HG02571 (cell line): ENCODE results near the gene SPPL2C.

ENCODE experiments used
- ATAC-seq: cut with Tn5 transposase; IDR thresholded peaks from one replicate; pipeline ENCODE4 v1.9.1; 2021; ENCODE audit warnings: mild to moderate bottlenecking, moderate library complexity; ENCODE audit not compliant: unreplicated experiment

SPPL2C gene

GRCh38 chr17:45828171-45828570 lies 16.5 kb upstream of the SPPL2C start:
- ATAC-seq = no peak

DNA sequence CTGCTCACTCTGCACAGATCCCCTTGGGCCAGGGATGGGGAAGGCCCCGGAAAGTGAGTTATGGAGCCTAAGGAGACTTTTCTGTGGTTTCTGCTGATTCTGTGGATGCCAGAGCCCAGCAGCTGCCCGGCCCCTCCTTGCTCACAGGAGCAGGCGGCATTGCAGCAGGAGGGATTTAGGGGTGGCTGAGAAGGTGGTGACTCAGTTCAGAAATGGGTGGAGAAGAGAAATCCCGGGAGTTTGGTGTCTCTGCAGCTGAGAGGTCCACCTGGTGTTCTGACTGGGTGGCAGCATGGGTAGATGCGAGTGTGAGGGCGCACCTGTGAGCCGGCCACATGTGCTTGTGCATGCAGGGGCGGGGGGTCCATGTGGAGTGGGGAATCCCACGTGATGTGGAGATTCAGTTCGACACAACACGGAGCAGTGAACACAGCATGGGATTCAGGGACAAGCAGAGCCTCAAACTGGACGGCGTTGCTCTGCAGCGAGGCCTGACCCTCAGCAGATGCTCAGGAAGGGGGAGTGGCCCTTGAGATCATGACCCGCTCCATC lies 16.0 kb upstream of the SPPL2C start:
- ATAC-seq = no peak

DNA sequence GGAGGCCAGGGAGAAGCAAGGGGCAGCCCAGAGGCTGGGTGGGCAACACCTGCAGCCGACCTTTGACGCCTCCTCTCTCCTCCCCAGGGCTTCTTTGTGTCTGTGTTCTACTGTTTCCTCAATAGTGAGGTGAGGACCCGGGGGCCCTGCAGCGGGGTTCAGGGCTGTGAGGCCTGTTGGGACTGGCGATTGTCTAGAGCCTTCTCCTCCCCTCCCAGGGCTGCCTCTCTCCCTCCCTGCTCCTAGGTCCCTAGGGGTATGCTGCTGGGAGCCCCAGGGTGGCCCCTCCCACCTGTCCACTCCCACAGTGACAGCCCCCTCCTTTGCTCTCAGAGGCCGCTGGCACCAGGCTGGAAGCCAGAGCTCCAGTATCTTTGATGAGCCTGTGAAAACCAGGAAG lies 10.8 kb upstream of the SPPL2C start:
- no peak for ATAC-seq

GRCh38 chr17:45834471-45835396 lies 9.9 kb upstream of the SPPL2C start:
- no peak for ATAC-seq

GRCh38 chr17:45835481-45835880 lies 9.2 kb upstream of the SPPL2C start:
- ATAC-seq = no peak

- no peak for ATAC-seq
These were observed 8.3 kb upstream of the SPPL2C start for GRCh38 chr17:45836047-45837044.

GRCh38 chr17:45837187-45837586 lies 7.5 kb upstream of the SPPL2C start:
- no peak for ATAC-seq

DNA sequence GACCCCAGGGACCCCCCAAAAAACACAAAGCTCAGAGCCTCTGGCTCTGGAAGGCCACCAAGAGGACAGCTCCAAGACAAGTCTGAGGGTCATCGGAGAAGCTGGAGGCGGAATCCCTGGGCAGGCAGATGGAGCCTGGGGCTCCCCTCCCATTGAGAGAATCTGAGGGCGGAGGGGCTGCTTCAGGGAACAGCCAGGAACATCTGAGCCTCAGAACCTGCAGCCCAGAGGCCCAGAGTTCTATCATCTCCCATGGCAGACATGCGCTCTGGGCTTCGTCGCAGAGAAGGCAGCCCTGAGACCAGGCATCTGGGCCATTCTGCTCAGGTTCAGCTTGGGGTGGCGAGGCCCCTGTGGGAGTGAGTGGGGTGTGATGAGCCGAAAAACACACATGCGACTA lies 7.1 kb upstream of the SPPL2C start:
- no peak for ATAC-seq

GRCh38 chr17:45838751-45839295 lies 5.9 kb upstream of the SPPL2C start:
- no peak for ATAC-seq

DNA sequence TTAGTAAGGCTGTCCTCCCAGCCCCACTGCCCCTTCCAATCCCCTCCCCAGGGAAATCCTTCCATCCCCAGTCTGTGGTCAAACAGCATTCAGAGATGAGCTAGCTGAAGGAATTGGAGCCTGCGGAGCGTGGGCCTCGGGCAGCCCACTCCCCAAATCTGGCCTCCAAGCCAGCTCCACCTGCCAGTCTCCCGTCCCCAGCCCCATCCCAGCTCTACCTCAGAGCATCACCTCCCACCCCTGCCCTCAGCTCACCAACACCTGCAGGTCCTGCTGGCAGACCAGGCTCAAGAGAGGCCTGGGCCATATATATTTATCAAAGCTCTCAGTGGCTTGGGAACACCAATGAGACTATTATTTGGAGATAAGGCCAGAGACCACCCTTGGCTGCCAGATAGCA lies 5.2 kb upstream of the SPPL2C start:
- ATAC-seq = no peak

DNA sequence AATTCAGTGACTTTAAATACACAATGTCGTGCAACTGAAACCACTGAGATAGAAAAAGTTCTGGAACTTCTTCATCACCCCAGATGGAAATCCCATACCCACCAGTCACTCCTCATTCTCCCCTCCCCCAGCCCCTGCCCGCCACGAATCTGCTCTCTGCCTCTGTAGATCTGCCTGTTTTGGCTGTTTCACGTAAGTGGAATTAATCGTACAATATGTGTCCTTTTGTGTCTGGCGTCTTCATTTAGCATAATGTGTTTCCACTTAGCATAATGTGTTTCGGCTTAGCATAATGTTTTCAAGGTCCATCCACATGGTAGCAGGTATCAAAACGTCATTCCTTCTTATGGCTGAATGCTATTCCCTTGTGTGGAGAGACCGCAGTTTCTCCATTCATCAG lies 3.5 kb upstream of the SPPL2C start:
- ATAC-seq = no peak

DNA sequence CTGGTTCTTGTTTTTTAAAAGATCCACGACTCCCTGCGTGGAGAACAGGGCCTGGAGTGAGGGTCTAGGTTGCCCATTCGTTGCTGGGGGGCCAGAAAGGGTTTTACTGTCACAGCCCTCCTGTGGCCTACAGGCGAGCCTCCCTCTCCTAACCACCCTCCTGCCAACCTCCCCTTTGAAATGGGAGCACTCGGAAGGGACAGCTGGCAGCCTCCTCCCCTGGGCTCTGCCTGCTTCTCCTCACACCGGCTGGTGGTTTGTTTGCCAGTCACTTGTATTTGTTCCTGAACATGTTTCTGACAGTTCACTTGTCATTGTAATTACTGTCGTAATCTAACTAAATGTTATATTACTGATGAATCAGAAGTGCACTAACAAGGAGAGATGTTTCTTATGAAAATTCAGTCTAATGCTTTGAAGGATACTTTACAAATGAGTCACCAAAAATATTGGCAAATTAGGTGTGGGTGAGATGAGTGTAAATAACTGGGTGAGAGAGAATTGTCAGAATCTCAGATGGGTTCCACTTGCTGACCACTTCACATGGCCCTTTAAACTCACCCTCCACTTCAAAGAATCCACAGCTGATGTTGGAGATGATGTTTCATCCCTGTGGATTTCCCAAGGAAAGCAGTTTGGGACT lies 2.7 kb upstream of the SPPL2C start:
- ATAC-seq = no peak

DNA sequence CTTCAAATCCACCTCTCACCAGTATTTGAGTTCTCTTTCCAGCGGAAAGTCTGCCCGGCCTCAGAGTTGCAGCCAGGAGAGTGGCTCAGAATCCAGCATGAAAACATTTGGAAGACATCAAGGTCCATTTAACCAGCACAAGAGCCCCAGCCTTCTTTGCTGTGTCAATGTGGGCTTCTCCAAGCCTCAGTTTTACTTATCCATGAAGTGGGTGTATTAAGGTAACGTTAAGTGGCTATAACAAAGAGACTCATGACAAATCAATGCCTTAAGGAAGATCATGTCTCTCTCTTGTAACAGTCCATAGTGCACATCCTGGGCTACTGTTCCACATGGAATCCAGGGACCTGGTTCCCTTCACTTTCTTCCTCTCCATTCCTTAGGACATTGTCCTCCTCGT lies 959 bp upstream of the SPPL2C start:
- ATAC-seq = no peak

DNA sequence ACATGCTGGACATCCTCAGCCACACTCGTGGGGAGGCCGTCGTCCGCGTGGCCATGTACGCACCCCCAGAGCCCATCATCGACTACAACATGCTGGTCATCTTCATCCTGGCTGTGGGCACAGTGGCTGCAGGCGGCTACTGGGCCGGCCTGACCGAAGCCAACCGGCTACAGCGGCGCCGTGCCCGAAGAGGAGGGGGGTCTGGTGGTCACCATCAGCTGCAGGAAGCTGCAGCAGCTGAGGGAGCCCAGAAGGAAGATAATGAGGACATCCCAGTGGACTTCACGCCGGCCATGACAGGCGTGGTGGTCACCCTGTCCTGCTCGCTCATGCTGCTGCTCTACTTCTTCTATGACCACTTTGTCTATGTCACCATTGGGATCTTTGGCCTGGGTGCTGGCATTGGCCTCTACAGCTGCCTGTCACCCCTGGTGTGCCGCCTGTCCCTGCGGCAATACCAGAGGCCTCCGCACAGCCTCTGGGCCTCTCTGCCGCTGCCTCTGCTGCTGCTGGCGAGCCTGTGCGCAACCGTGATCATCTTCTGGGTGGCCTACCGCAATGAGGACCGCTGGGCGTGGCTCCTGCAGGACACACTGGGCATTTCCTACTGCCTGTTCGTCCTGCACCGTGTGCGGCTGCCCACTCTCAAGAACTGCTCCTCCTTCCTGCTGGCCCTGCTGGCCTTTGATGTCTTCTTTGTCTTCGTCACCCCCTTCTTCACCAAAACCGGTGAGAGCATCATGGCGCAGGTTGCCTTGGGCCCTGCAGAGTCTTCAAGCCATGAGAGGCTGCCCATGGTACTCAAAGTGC lies 900 bp downstream of the SPPL2C start:
- no peak for ATAC-seq

- ATAC-seq = no peak
These were observed 1.5 kb downstream of the SPPL2C start for GRCh38 chr17:45846223-45846622.

DNA sequence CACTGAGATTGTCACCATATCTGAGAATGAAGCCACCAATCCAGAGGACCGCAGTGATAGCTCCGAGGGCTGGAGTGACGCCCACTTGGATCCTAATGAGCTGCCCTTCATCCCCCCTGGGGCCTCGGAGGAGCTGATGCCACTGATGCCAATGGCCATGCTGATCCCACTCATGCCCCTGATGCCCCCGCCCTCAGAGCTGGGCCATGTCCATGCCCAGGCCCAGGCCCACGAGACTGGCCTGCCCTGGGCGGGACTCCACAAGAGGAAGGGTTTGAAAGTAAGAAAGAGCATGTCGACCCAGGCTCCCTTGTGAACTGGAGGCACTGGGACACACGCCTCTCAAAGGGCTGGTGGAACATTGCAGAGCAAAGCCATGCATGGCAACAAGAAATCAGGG lies 2.0 kb downstream of the SPPL2C start:
- no peak for ATAC-seq

DNA sequence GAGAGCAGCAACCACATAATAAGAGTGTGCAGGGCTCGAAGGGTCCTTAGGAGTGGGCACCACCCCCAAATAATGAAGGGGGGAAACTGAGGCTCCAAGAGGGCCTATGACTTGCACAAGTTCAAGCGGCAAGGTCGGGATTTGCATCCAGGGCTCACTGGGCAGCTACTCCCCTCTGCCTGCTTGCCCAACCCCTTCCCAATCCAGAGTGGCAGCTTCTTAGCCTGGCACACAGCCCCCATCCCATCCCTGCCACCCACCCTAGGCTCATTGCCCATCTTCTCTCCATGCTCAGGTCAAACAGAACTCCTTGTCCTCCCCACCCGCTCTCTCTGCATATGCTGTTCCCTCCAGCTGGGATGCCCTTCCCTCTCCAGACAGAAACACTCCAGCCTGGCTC lies 2.4 kb downstream of the SPPL2C start:
- no peak for ATAC-seq

DNA sequence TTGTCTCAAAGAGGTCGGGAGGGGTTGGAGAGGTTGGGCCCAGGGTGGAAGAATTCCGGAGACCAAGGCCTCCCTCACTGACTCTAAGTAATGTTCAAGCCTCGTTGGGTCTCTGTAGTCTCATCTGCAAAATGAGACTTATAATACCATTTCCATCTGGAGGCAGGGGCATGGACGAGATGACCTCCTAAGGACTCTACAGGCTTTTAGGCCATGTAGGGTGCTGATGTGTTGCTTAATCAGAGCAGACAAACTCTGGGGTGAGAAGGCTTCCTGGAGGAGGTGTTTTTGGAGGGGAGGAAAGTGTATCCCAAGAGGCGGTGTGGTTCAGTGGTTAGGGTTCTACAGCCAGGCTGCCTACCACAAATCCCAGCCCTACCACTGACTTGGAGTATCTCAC lies 3.1 kb downstream of the SPPL2C start:
- ATAC-seq = no peak

DNA sequence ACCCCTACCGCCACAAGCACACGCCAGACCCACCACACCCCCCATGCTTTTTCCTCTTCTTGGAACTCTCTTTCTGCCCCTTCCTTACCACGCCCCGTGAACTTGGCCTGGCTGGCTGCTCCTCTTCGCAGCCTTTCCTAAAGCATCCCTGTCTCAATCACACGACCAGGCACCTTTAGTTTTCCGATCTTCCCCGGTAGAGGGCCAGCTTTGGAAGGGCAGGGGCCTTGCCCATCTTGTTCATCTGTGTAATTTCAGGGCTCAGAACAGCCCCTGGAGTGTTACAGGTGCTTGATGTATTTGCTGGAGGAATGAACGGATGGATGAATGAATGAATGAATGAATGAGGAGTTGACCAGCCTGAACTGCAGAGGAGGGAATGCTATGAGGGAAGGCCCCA lies 3.7 kb downstream of the SPPL2C start:
- no peak for ATAC-seq
